Measurements from ENCODE around the gene ACSL3. TPM values are rescaled to one million over a fixed set of nuclear protein-coding genes. Genes with fewer than 3 reads are reported as not detected.

The ACSL3 gene
- total RNA-seq, 1 donor from 2014 or later: 67.5 TPM

DNA sequence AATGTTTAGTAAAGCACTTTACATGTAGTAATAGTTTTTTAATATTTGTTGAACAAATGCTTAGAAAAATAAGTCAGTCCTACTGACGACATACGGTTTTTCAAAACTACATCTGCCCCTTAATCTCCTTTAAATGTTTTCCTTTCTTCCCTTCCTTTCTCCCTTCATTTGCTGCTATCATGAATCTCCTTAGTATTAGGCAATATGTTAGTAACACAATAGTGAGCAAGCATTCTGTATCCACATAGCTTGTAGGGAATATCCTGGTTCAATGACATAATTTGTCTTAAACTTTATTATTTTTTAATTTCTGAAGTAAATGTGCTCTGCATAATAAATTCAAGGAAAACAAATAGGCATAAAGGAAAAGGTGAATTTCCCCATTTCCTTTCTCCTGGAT lies 79.1 kb downstream of the ACSL3 start:
- DNase-seq: no peak
- intact Hi-C loops (cut with micrococcal nuclease): loop anchor here (1.0 to 5.0 kb wide), 4 partner anchors 78 to 250 kb away; partner anchors contain the start of gene ACSL3
- H3K9me3 Mint-ChIP-seq: peaks cover 4% of the 10 kb centered on the region
- H3K36me3 Mint-ChIP-seq (ENCODE audit: low read depth): peaks cover 28% of the 10 kb centered on the region
- peaks cover 2% of the 10 kb centered on the region for H3K4me1 Mint-ChIP-seq
- H3K27ac Mint-ChIP-seq: no peak overlapping the region
- no peaks in the 10 kb centered on the region for H3K27me3 Mint-ChIP-seq
- no peak overlapping the region for H3K4me3 Mint-ChIP-seq

DNA sequence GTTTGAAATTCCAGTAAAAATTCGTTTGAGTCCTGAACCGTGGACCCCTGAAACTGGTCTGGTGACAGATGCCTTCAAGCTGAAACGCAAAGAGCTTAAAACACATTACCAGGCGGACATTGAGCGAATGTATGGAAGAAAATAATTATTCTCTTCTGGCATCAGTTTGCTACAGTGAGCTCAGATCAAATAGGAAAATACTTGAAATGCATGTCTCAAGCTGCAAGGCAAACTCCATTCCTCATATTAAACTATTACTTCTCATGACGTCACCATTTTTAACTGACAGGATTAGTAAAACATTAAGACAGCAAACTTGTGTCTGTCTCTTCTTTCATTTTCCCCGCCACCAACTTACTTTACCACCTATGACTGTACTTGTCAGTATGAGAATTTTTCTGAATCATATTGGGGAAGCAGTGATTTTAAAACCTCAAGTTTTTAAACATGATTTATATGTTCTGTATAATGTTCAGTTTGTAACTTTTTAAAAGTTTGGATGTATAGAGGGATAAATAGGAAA lies 80.7 kb downstream of the ACSL3 start:
- H3K27me3 Mint-ChIP-seq: no peaks in the 10 kb centered on the region
- no peak overlapping the region for H3K4me3 Mint-ChIP-seq
- H3K9me3 Mint-ChIP-seq: peaks cover 2% of the 10 kb centered on the region
- peaks cover 19% of the 10 kb centered on the region for H3K36me3 Mint-ChIP-seq (ENCODE audit: low read depth)
- no peak overlapping the region for H3K27ac Mint-ChIP-seq
- intact Hi-C loops (cut with micrococcal nuclease): no loop called here
- H3K4me1 Mint-ChIP-seq: peaks cover 2% of the 10 kb centered on the region
- no peak for DNase-seq

DNA sequence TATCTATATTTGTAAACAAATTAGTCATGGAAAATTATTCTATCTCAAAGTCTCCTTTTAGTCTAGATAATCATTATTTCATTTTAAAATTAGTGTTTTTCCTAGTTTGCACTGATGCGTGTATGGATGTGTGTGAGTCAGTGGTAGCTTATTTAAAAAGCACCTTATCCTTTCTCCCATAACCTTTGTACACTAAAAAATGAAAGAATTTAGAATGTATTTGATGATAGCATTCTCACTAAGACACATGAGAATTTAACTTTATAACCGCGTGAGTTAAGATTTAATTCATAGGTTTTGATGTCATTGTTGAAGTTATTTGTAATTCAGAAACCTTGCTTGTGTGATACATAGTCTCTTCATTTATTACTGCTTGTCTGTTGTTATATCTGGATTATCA lies 81.7 kb downstream of the ACSL3 start:
- H3K4me1 Mint-ChIP-seq: peaks cover 2% of the 10 kb centered on the region
- H3K9me3 Mint-ChIP-seq: no peaks in the 10 kb centered on the region
- H3K36me3 Mint-ChIP-seq (ENCODE audit: low read depth): peaks cover 11% of the 10 kb centered on the region
- H3K27me3 Mint-ChIP-seq: no peaks in the 10 kb centered on the region
- H3K4me3 Mint-ChIP-seq: no peak overlapping the region
- H3K27ac Mint-ChIP-seq: no peak overlapping the region
- no peak for DNase-seq
- intact Hi-C loops (cut with micrococcal nuclease): no loop called here

DNA sequence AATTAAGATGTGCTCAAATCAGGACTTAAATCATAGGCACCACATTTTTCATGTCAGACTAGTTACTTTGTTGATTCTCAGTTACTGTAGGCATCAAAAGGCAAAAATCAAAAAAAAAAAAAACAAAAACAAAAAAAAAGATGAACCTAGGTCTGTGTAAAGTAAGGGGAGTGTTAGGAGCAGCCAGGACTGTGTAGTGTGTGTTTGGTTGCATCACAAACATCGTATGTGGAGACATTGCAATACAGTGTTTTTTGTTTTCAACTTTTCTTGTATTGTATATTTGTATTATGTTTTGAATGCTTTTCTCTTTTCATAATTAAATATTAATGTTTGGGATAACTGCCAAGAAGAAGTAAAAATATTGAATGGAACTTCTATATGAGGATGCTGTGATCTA lies 82.1 kb downstream of the ACSL3 start:
- DNase-seq: no peak
- Mint-ChIP-seq H3K36me3 (ENCODE audit: low read depth) (peaks cover 8% of the 10 kb centered on the region), H3K4me3 (no peak overlapping the region), H3K27ac (no peak overlapping the region), H3K27me3 (no peaks in the 10 kb centered on the region), H3K9me3 (no peaks in the 10 kb centered on the region), H3K4me1 (peaks cover 2% of the 10 kb centered on the region)
- intact Hi-C loops (cut with micrococcal nuclease): no loop called here

DNA sequence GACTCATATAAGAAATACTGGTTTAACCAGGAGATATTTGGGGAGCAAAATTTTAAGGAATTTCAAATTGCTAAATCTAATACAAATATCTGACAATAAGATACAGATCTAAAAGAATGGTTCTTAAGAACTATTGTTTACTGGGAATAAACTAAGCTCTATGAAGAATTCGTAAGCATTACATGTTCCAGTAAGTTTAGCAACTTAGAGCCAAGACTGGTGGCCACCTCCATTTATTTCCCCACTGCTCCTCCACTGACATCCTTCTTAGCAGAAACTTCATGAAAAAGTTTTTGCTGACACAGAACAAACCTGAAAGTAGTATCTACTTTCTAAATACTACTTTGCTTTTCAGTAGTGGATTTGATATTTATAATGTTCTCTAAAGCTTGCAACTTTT lies 83.0 kb downstream of the ACSL3 start:
- Mint-ChIP-seq H3K4me3 (no peak overlapping the region), H3K4me1 (peaks cover 2% of the 10 kb centered on the region), H3K27me3 (peaks cover 4% of the 10 kb centered on the region), H3K27ac (no peak overlapping the region), H3K36me3 (ENCODE audit: low read depth) (peaks cover 6% of the 10 kb centered on the region), H3K9me3 (no peaks in the 10 kb centered on the region)
- no peak for DNase-seq
- intact Hi-C loops (cut with micrococcal nuclease): no loop called here

DNA sequence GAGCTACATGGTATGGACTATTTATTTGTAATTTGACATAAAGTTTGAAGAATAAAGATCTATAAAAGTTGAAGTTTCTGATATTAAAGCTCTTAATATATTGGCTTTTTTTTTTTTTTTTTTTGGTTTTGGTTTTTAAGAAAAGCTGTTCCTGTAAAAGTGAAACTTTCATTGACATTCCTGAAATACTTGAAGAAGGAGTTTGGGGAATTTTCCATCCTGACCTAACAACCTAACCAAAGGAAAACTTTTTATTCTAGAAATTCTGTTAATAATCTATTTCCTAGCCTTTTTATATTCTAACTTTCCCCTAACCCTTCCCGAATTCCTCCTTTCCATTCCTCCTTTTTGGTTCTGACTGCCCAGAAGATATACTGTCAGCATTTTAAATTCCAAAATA lies 83.7 kb downstream of the ACSL3 start:
- Mint-ChIP-seq H3K27ac (no peak overlapping the region), H3K4me1 (peaks cover 2% of the 10 kb centered on the region), H3K27me3 (peaks cover 4% of the 10 kb centered on the region), H3K9me3 (no peaks in the 10 kb centered on the region), H3K4me3 (no peak overlapping the region), H3K36me3 (ENCODE audit: low read depth) (peaks cover 2% of the 10 kb centered on the region)
- DNase-seq: no peak
- intact Hi-C loops (cut with micrococcal nuclease): no loop called here

DNA sequence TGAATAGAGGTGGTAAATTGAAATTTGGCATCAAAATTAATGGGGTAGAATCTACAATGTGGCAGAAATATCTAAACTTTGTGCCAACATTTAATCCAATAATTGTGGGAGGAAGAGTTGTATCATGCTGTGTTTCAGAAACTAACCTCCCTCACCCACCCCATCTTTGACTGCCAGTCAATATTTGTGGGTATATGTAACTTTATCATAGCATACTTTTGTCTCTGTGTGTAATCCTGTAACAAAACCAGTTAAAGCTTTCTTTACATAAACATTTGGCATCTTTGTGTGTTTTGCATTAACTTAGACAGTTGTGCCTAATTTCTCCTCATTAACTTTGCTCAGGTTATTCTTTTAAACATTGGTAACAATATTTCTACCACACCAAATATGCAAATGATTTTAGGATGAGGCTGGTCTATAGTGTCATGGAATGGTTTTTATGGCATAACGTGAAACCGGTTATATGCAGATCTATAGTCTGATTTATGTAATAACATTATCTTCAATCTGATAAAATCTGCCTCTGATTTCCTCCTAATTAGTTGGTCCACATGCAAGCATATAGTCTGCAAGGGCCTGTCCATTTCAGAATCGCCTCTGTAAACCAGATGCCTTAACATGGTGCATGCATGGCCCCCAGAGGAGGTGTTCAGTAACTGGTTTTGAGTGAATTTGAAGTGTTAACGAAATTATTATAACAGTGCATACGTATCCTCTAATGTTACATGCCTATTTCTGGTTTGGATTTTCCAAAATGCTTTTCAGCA lies 84.3 kb downstream of the ACSL3 start:
- H3K4me1 Mint-ChIP-seq: peaks cover 2% of the 10 kb centered on the region
- H3K27ac Mint-ChIP-seq: no peak overlapping the region
- intact Hi-C loops (cut with micrococcal nuclease): no loop called here
- DNase-seq: no peak
- peaks cover 6% of the 10 kb centered on the region for H3K27me3 Mint-ChIP-seq
- no peak overlapping the region for H3K4me3 Mint-ChIP-seq
- H3K9me3 Mint-ChIP-seq: no peaks in the 10 kb centered on the region
- H3K36me3 Mint-ChIP-seq (ENCODE audit: low read depth): peaks cover 2% of the 10 kb centered on the region

DNA sequence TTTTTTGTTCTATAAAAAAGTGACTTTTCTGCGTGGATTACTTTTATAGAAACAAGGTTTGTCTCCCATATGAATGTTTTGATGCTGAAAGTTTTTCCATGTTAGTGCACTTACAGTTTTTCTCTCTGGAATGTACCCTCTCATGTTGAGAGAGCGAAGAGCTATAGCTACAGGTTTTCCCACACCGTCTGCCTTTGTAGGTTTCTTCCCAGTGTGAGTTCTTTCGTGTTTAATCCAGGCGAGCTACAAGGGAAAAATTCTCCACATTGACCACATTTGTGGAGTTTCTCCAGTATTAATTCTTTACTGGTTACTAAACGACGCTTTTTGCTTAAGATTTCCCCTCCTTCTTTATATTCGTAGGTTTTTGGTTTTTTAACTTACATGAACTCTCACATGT lies 85.1 kb downstream of the ACSL3 start:
- Mint-ChIP-seq H3K27me3 (peaks cover 8% of the 10 kb centered on the region), H3K4me3 (no peak overlapping the region), H3K9me3 (no peaks in the 10 kb centered on the region), H3K36me3 (ENCODE audit: low read depth) (peaks cover 2% of the 10 kb centered on the region), H3K27ac (no peak overlapping the region), H3K4me1 (peaks cover 2% of the 10 kb centered on the region)
- intact Hi-C loops (cut with micrococcal nuclease): no loop called here
- DNase-seq: no peak

DNA sequence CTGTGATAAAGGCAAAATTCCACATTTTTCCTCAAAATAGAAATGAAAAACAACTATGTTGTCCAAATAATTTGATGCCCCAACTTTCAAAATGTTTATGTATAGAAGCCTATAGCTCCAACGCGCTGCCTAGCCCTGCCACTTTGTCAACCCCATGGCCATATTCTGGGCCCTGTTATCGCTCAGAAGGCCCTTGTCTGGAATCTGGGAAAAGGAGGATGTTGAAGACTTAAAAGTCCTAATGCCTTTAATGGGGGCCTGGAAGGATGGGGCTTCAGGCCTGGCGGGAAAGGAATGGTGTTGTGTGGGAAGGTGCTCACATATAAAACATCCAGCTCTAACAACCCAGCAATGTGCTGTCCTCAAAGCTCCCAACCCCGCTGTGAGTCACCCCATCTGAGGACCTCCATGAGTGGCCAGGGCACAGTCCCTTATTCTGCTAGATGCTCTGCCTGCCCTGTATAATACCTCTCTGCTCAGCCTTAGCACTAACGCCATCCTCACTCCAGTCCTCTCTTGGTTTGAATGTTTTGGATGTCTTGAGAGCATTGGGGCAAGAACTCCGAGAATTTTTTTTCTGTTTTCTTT lies 86.0 kb downstream of the ACSL3 start:
- no peak for DNase-seq
- Mint-ChIP-seq H3K4me3 (no peak overlapping the region), H3K27me3 (peaks cover 11% of the 10 kb centered on the region), H3K36me3 (ENCODE audit: low read depth) (peaks cover under 1% of the 10 kb centered on the region), H3K27ac (no peak overlapping the region), H3K9me3 (no peaks in the 10 kb centered on the region), H3K4me1 (peaks cover 2% of the 10 kb centered on the region)
- intact Hi-C loops (cut with micrococcal nuclease): no loop called here

DNA sequence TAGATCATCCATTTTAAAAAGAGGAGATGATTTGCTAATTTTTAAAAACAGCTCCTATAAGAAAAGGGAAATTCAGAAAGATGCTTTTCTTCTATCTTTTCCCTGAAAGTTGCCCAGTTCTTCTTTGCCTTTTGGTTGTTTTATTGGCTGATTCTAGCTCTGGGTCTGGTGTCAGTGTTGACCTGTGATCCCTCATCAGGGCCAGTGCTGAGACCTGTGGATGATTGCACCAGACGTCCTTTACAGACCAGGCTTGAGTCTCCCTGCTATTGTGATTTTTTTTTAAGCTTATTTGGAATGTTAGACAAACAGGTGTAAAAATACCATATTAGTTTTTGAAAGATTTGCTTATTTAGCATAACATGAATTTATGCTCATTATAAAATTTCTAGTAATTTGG lies 88.2 kb downstream of the ACSL3 start:
- Mint-ChIP-seq H3K9me3 (no peaks in the 10 kb centered on the region), H3K4me3 (no peak overlapping the region), H3K4me1 (no peaks in the 10 kb centered on the region), H3K36me3 (ENCODE audit: low read depth) (no peaks in the 10 kb centered on the region), H3K27ac (no peak overlapping the region), H3K27me3 (peaks cover 15% of the 10 kb centered on the region)
- intact Hi-C loops (cut with micrococcal nuclease): no loop called here
- no peak for DNase-seq

DNA sequence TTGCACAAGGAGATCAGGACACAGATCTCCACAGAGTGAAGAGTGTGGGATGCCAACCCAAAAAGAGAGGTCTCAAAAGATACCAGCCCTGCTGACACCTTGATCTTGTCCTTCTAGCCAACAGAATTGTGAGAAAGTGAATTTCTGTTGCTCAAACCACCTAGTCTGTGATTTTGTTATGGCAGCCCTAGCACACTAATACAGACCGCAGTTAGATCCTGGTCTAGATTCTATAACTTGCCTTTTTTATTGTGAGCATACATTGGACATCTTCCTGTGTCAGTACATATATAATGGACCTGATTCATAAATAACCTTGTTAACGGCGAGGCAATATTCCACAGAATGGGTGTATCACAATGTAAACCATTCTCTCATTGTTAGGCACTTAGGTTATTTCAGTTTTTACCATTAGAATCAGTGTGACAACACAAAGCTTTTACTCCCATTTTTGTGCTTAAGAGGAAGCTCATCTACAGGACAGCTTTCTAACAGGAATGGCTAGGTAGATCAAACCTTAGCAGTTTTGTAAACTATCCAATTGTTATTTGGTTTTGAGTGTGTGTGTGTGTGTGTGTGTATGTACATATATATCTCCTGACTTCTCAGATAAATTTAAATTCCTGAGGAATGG lies 89.0 kb downstream of the ACSL3 start:
- DNase-seq: no peak
- H3K9me3 Mint-ChIP-seq: no peaks in the 10 kb centered on the region
- no peaks in the 10 kb centered on the region for H3K36me3 Mint-ChIP-seq (ENCODE audit: low read depth)
- H3K27ac Mint-ChIP-seq: no peak overlapping the region
- no peaks in the 10 kb centered on the region for H3K4me1 Mint-ChIP-seq
- no peak overlapping the region for H3K4me3 Mint-ChIP-seq
- peaks cover 18% of the 10 kb centered on the region for H3K27me3 Mint-ChIP-seq
- intact Hi-C loops (cut with micrococcal nuclease): no loop called here

DNA sequence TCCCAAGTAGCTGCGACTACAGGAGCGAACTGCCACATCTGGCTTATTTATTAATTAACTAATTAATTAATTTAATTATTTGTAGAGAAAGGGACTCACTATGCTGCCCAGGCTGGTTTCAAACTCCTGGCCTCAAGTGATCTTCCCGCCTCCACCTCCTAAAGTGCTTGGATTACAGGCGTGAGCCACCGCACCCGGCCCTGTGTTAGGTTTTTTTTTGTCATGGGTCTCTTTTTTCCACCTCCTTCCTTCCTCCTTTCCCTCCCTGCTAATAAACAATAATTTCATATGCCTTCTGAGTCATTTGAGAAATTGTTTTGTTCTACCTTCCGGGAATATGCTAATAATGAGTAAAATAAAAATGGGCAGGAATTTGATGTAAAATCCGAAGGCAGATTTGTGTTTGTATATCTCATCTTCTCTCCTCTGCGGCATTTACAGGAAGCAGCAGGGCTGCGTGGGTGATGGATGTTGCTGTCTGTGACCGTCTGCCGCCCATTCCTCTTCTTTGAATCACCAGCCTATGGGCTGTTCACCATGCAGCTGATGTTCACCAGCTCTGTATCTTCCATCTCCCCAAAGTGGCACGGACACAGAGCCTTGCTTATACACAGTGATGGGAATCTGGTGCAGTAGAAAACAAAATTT lies 89.9 kb downstream of the ACSL3 start:
- Mint-ChIP-seq H3K27ac (no peak overlapping the region), H3K9me3 (no peaks in the 10 kb centered on the region), H3K36me3 (ENCODE audit: low read depth) (no peaks in the 10 kb centered on the region), H3K4me3 (no peak overlapping the region), H3K4me1 (no peaks in the 10 kb centered on the region), H3K27me3 (peaks cover 19% of the 10 kb centered on the region)
- intact Hi-C loops (cut with micrococcal nuclease): no loop called here
- peak; percentile 40 for DNase-seq

DNA sequence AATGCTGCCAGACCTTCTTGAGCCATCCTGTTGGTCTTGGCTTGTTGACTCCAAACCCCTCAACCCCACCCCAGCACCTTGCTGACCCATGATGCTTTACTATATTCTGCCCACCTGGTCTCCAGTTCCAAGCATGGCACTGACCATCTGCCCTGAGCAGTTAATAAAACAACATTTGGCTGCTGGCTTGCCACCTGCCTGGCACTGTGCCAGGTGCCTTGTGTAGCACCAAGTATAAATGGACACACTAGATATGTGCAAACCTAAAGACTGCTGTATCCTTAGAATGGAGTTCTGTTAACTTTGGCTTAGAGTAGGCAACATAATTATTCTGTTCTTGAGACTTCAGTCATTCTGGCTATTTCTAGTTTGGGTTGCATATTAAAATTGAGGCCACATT lies 91.4 kb downstream of the ACSL3 start:
- no peaks in the 10 kb centered on the region for H3K4me1 Mint-ChIP-seq
- intact Hi-C loops (cut with micrococcal nuclease): no loop called here
- no peak overlapping the region for H3K27ac Mint-ChIP-seq

DNA sequence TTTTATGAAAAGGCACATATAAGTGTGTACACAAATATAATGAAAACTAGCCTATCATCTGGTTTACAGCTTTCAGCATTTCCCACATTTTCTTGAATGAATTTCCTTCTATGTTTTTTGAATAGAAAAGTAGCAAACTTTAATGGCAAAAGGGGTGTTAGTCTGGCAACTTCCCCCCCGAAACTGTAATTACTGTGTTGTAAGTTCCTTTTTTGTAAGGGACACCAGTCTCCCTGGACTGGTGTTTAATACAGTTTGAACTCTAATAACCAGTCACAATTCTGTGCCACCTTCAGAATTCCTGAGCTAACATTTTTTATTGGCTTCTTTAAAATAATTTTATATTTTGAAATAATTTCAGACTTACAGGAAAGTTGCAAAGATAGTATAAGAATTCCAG lies 94.2 kb downstream of the ACSL3 start:
- Mint-ChIP-seq H3K4me3 (no peak overlapping the region), H3K27me3 (peaks cover 22% of the 10 kb centered on the region), H3K36me3 (ENCODE audit: low read depth) (no peaks in the 10 kb centered on the region), H3K4me1 (no peaks in the 10 kb centered on the region), H3K27ac (no peak overlapping the region), H3K9me3 (no peaks in the 10 kb centered on the region)
- DNase-seq: peak; percentile 20
- intact Hi-C loops (cut with micrococcal nuclease): no loop called here

More for the DNA sequence above, 91.4 kb downstream of the ACSL3 start:
- Mint-ChIP-seq H3K27me3 (peaks cover 23% of the 10 kb centered on the region), H3K4me3 (no peak overlapping the region), H3K36me3 (ENCODE audit: low read depth) (no peaks in the 10 kb centered on the region), H3K9me3 (no peaks in the 10 kb centered on the region)
- peak; percentile 40 for DNase-seq
